HepG2 (cell line): ENCODE measurements around the gene SNX21. TPM values are rescaled to one million over a fixed set of nuclear protein-coding genes. Genes with fewer than 3 reads are reported as not detected.

Experiments used
- ADNP ChIP-seq: sonication (generic); formaldehyde crosslinking; IDR thresholded peaks from 2 replicates; pipeline ENCODE4 v1.4.0; 2020; ENCODE audit warnings: missing genetic modification reagents
- ATM ChIP-seq: fragments of 450-650 bp; IDR thresholded peaks from 2 replicates; pipeline ENCODE4 v1.7.1; 2017; ENCODE audit warnings: mild to moderate bottlenecking, borderline replicate concordance
- CBX1 ChIP-seq: IDR thresholded peaks from one replicate; pipeline ENCODE4 v1.6.1; 2016; ENCODE audit warnings: antibody characterized with exemption, low read depth
- GMEB2 ChIP-seq: IDR thresholded peaks from 2 replicates; pipeline ENCODE4 v1.6.1; 2016; ENCODE audit warnings: missing biosample characterization, missing genetic modification reagents, low read depth
- HNRNPH1 ChIP-seq: fragments of 200-400 bp; formaldehyde crosslinking; optimal IDR thresholded peaks from 2 replicates; pipeline ENCODE3; 2017; ENCODE audit warnings: mild to moderate bottlenecking, low read depth, low read length
- HOXA5 ChIP-seq: sonication (generic); formaldehyde crosslinking; IDR thresholded peaks from 2 replicates; pipeline ENCODE4 v1.4.0; 2020; ENCODE audit warnings: missing genetic modification reagents
- IRX3 ChIP-seq: sonication (generic); formaldehyde crosslinking; IDR thresholded peaks from 2 replicates; pipeline ENCODE4 v1.8.1; 2023; ENCODE audit warnings: mild to moderate bottlenecking, low read depth, missing genetic modification reagents, borderline replicate concordance
- KDM3A ChIP-seq: IDR thresholded peaks from 2 replicates; pipeline ENCODE4 v1.6.1; 2018; ENCODE audit warnings: low read depth, missing compliant biosample characterization
- KLF11 ChIP-seq: IDR thresholded peaks from 2 replicates; pipeline ENCODE4 v1.6.1; 2016; ENCODE audit warnings: missing compliant biosample characterization
- MBNL3 ChIP-seq: fragments of 250-450 bp; sonication (Bioruptor Pico); conservative IDR thresholded peaks from 2 replicates; pipeline ENCODE4 v1.8.0; 2022; ENCODE audit warnings: mild to moderate bottlenecking, inconsistent platforms
- NFYC ChIP-seq: IDR thresholded peaks from 2 replicates; pipeline ENCODE4 v1.6.1; 2016; ENCODE audit warnings: missing genetic modification reagents, missing compliant biosample characterization
- NR1H2 ChIP-seq: sonication (generic); formaldehyde crosslinking; IDR thresholded peaks from 2 replicates; pipeline ENCODE4 v1.8.1; 2022; ENCODE audit warnings: low read depth, missing genetic modification reagents, borderline replicate concordance
- SMAD3 ChIP-seq: sonication (generic); formaldehyde crosslinking; IDR thresholded peaks from 2 replicates; pipeline ENCODE4 v1.4.0; 2020; ENCODE audit warnings: missing genetic modification reagents
- SOX6 ChIP-seq, 2 experiments: fragments of 450-650 bp in 1 of 2; sonication (generic) in 1 of 2; formaldehyde crosslinking in 1 of 2; IDR thresholded peaks; 2 replicates each; pipeline versions ENCODE4 v1.4.0 to v1.6.1; 2017 to 2020; ENCODE audit warnings: antibody characterized with exemption in 1 of 2, mild to moderate bottlenecking in 1 of 2, missing genetic modification reagents in 1 of 2
- ZBTB37 ChIP-seq: sonication (generic); formaldehyde crosslinking; IDR thresholded peaks from 2 replicates; pipeline ENCODE4 v1.4.0; 2020; ENCODE audit warnings: mild to moderate bottlenecking, missing genetic modification reagents
- ZFP36 ChIP-seq: fragments of 150-350 bp; IDR thresholded peaks from 2 replicates; pipeline ENCODE4 v1.6.1; 2018; ENCODE audit warnings: borderline replicate concordance, low read length, low read depth; ENCODE audit not compliant: partially characterized antibody
- ZNF512B ChIP-seq: sonication (generic); formaldehyde crosslinking; IDR thresholded peaks from 2 replicates; pipeline ENCODE4 v1.5.1; 2020; ENCODE audit warnings: missing genetic modification reagents, mild to moderate bottlenecking, borderline replicate concordance
- ZNF576 ChIP-seq: sonication (generic); formaldehyde crosslinking; IDR thresholded peaks from 2 replicates; pipeline ENCODE4 v1.4.0; 2020; ENCODE audit warnings: mild to moderate bottlenecking, missing genetic modification reagents
- ZNF691 ChIP-seq: sonication (generic); formaldehyde crosslinking; IDR thresholded peaks from 2 replicates; pipeline ENCODE4 v1.4.0; 2020; ENCODE audit warnings: missing genetic modification reagents, low read depth, mild to moderate bottlenecking, borderline replicate concordance
- ZNF720 ChIP-seq: sonication (generic); formaldehyde crosslinking; IDR thresholded peaks from 2 replicates; pipeline ENCODE4 v1.4.0; 2020; ENCODE audit warnings: missing genetic modification reagents
- ZNF761 ChIP-seq: sonication (generic); formaldehyde crosslinking; conservative IDR thresholded peaks from 2 replicates; pipeline ENCODE4 v1.4.0; 2020; ENCODE audit warnings: mild to moderate bottlenecking, missing genetic modification reagents
- ZNF891 ChIP-seq: sonication (generic); formaldehyde crosslinking; IDR thresholded peaks from 2 replicates; pipeline ENCODE4 v1.5.0; 2020; ENCODE audit warnings: mild to moderate bottlenecking, missing genetic modification reagents
- polyA plus RNA-seq, 8 experiments: library from polyadenylated mRNA; depleted of rRNA in 3 of 8; stranded (reverse) in 7 of 8; unstranded in 1 of 8; fragments of >200 nt; fragmentation: Illumina TruSeq in 4 of 8; extraction: Trizol in 4 of 8; gene quantifications; 2 replicates each; pipeline versions ENCODE4 v1.2.1 to v1.2.3, GENCODE V29; 2011 to 2016; ENCODE audit warnings: low read depth in 4 of 8, missing spikeins in 1 of 8, mixed read lengths in 1 of 8; ENCODE audit not compliant: insufficient read depth in 1 of 8
- total RNA-seq, 5 experiments: library from RNA; depleted of rRNA; stranded (reverse); fragments of >200 nt; fragmentation: Illumina TruSeq; extraction: Trizol; gene quantifications; 2 replicates each; pipeline ENCODE4 v1.2.3, GENCODE V29; 2016; ENCODE audit warnings: low read depth in 1 of 5

The SNX21 gene
- total and polyA plus RNA-seq, 2 of the 13 experiments (the other 11 are each of a cell fraction or from before 2014, with no cell fraction given), result 7.7 to 12.8 TPM

GRCh38 chr20:45857114-45857881, 23.7 kb downstream of the SNX21 start, which contains the start of the genes ACOT8 and ZSWIM3 (continued):
- TF ChIP-seq HNRNPH1 (no peak), GMEB2 (CRISPR knock-in tag) (0 out of 2 replicates have a peak, but pooled peaks have one; percentile 22), ZNF891 (CRISPR knock-in tag) (peak; percentile 93), ZNF691 (CRISPR knock-in tag) (peak; percentile 14; the same call in 1 of the 2 replicates), HOXA5 (peak; percentile 87; the same call in 1 of the 2 replicates), NFYC (CRISPR knock-in tag) (peak; percentile 100), CBX1 (peak; percentile 23), NR1H2 (no peak), KLF11 (CRISPR knock-in tag) (peak; percentile 96; the same call in 1 of the 2 replicates), ZNF720 (CRISPR knock-in tag) (no peak), KDM3A (CRISPR knock-in tag) (no peak), ZNF761 (CRISPR knock-in tag) (no peak), IRX3 (CRISPR knock-in tag) (peak; percentile 83; the same call in 1 of the 2 replicates), ZBTB37 (CRISPR knock-in tag) (0 out of 2 replicates have a peak, but pooled peaks have one; percentile 22), ADNP (CRISPR knock-in tag) (no peak), SMAD3 (CRISPR knock-in tag) (peak; percentile 88), ZNF512B (CRISPR knock-in tag) (no peak), ZFP36 (no peak), ATM (no peak), SOX6 (IDR thresholded peaks at IDR 0.05) (no peak), SOX6 (CRISPR knock-in tag; IDR thresholded peaks at IDR 0.05) (peak; percentile 78), ZNF576 (CRISPR knock-in tag) (no peak), MBNL3 (CRISPR knock-in tag) (no peak)
